ENCODE results near the gene DNAH11.

DNAH11 gene

GRCh38 chr7:21548491-21548890 is 5.7 kb downstream of the DNAH11 start:
- DNase-seq: no peak

- no peak for DNase-seq
Measured at GRCh38 chr7:21550076-21550475, 7.2 kb downstream of the DNAH11 start.

- no peak for DNase-seq
Measured at GRCh38 chr7:21550821-21551531, 8.1 kb downstream of the DNAH11 start.

DNA sequence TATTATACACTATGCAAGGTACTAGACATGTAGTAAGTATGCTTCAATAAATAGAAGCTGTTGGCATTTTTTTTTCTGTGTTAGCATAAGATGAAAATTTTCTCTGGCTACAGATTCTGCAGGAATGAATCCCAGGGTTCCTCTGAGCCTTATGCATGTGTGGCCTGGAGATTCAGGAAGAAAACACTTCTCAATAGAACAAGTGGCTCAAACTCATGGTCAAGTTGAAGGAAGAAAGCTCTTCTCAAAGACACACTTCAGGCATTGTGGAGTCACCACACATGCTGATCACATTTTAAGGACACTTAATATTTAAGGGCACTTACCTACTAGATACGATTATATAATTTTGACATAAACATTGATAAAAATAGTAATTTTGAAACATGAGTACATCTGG is 19.5 kb downstream of the DNAH11 start:
- no peak for DNase-seq

DNA sequence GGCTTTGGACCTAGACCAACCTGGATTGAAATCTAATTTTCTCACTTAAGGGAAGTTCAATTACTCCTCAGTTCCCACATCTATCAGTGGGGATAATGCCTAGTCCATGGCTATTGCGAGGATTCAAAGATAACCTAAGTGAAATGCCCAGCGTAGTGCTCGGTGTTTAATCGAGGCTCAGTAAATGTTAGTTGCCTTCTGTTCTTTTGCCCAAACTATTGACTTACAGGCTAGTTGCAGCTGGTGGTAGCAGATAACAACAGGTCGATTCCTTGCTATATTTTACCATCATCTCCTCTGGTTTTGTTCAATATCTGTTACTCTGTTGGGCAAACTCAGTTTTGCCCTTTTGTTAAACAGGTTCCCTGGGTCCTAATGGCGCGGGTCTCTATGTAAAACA is 22.8 kb downstream of the DNAH11 start:
- DNase-seq: no peak

DNA sequence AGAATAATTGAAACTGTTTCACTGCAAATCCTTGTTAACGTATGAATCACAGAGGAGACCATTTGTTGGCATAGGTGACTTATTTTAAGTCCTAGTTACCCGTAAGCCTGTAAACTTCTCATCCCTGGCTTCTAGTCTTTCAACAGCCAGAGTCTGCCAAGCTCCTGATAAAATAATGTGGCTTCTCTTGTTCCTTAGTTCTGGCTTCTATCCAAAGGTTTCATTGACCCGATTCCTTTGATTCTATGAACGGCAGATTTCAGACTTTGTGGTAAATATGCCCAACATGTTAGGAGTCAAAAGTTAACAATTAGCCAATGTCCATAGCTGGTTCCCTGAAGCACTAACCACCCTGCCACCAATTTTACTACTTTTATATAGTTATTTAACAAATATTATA is 23.3 kb downstream of the DNAH11 start:
- DNase-seq: no peak

DNA sequence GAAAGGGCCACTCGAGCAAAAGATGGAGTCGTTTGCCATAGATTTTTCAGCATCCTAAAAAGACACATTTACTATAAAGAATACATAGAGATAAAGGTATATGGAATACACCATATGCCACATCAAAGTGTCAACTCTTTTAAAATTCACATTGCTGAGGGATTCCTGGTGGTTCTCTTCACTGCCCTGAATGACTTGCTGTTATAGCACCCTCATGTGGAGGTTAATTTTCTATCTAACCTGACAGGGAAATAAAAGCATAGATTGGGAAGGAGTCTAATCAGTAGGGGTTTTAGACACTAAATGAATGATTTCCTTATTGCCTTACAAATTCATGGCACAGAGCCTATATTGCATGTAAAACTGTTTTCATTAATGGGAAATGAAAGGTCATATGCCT is 25.9 kb downstream of the DNAH11 start:
- no peak for DNase-seq

- peak in 1 of 14 donors; percentile 71 for DNase-seq
Measured at GRCh38 chr7:21572331-21573313, 29.8 kb downstream of the DNAH11 start.

DNA sequence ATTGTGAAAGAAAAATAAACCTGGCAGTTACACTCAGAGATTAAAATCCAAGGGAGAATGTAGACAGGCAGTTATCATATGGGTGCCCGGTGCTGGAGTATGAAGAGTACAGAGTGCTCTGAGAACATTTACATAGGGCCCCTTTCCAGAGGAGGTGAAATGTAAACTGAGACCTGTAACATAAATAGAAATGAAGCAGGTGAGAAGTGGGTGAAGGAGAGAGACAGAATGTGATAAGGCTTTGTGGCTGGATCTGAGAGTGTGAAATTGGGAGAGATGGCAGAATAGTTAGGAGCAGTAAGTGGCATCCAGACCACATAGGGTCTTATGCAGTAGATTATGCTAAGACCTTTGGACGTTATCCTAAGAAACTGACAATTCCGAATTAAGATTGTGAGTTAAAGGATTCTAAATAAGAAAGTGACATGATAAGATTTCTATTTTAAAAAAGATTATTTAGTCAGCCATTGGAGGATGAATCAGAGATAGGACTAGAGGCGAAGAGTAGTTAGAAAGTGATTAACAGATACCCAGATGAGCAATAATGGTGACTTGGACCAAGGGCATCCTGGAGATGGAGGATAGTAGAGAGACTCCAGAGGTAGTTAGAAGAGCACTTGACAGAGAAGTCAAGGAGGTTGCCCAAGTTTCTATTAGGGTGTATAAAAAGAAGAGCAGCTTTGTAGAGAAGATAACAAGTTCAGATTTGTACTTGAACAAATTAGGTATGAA is 36.7 kb downstream of the DNAH11 start:
- no peak for DNase-seq

GRCh38 chr7:21580073-21580521 is 37.3 kb downstream of the DNAH11 start:
- DNase-seq: no peak

- DNase-seq: no peak
Measured at GRCh38 chr7:21585070-21585724, 42.4 kb downstream of the DNAH11 start.

GRCh38 chr7:21587139-21587784 is 44.4 kb downstream of the DNAH11 start:
- DNase-seq: no peak

- DNase-seq: no peak
Measured at GRCh38 chr7:21596801-21597200, 54.0 kb downstream of the DNAH11 start.

GRCh38 chr7:21603462-21603861 is 60.6 kb downstream of the DNAH11 start:
- DNase-seq: no peak

- no peak for DNase-seq
Measured at GRCh38 chr7:21603972-21604749, 61.3 kb downstream of the DNAH11 start.

DNA sequence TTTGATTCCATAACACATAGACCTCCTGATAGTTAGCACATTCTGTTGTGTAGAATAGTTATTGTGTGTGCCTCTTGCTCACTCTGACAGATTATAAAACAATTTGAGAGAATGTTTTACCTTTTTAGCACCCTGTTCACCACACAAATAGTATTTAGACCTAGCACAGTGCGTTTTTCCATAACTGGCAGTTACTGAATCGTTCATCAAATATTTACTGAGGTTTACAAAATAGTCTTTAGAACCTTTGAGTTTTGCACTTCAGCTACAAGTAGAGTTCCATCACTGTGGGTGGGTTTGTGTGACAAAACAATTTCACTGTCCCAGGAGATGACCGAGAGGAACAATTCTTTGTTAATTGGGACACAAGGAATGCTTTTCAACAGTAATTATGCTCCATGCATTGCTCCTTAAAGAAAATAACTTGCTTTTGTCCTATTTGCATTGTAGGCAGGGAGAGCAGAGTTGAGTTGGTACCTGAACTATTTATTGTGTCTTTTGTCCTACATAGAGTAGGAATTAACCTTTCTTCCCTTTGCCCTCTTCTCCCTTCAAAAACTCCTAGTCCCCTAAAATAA is 62.3 kb downstream of the DNAH11 start:
- no peak for DNase-seq

DNA sequence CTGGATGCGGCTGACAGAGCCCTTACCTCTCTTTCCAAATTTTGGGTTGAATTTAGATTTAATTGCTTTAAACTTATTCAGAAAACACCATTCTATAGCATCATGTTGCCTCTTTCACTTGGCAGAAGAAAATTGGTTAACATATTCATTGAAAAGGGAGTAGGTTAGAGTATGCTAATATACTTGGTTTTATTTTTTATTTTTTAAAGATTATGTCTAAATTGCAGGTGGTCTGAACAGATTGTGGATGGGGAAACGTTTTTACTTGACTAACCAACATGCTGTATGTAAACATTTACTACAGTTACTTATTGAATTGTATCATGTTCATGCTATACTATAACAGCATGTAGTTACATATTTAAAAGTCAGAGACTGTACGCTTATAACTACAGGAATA is 65.6 kb downstream of the DNAH11 start:
- DNase-seq: no peak

GRCh38 chr7:21611129-21611528 is 68.3 kb downstream of the DNAH11 start:
- DNase-seq: no peak

- DNase-seq: no peak
Measured at GRCh38 chr7:21616091-21616490, 73.3 kb downstream of the DNAH11 start.

DNA sequence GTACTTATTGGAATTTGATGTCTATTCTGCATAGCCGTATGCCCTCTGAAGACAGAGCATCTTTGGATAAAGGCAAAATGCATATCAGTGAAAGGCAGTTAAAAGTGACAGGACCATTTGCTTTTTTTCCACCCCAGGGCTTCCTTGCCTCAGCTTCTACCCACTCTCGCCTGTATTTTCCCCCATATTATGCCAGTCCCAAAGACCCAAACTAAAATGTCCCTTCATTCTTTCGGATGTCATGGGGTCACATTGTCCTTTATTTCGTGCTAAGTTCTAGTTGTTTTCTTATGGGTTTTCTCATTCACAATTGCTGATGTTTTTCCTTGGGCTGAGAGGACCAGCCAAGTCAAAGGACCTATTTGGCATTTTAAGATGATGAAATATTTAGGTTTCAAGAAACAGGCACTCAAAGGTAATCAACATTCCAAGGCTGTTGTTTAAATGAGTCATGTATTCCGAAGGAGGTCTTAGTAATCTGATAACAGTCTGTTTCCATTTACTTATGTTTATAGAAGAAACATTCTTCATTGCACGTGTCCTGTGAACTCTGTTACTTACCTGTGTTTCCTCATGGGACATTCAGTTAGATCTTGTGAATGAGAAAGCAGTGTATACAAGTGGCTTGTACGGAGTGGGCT is 74.1 kb downstream of the DNAH11 start:
- no peak for DNase-seq

Measured in C1 segment of cervical spinal cord (tissue), 14 donors.